HepG2 (cell line): Measurements from ENCODE around the gene CERS6. TPM values are rescaled to one million over a fixed set of nuclear protein-coding genes. Genes with fewer than 3 reads are reported as not detected.

Experiments used
- ATAC-seq: fragments of 200-7000 bp; cut with Tn5 transposase; 3 replicates; pipeline ENCODE4 v1.9.1; 2020; ENCODE audit warnings: mild to moderate bottlenecking, moderate library complexity
- BruUV-seq: library from RNA; stranded (reverse); fragments of 400-500 nt; replicated peaks from 2 replicates; lab custom pipeline; 2021; lab: Mats Ljungman, UMichigan
- CTCF ChIA-PET: fragments of 300-600 bp; formaldehyde crosslinking; extraction: SDS; loops from one replicate; lab custom pipeline; 2021; ENCODE audit warnings: low total read pairs, inconsistent platforms, low intra/inter-chr PET ratio; lab: Yijun Ruan, JAX
- POLR2A ChIA-PET: fragments of 350-600 bp; sonication (Branson Sonifier 250); formaldehyde crosslinking; loops from one replicate; lab custom pipeline; 2020; ENCODE audit warnings: antibody characterized with exemption, inconsistent platforms; lab: Yijun Ruan, JAX
- DNase-seq: peaks from one replicate; pipeline ENCODE4 v3.0.0-alpha.2; 2015; ENCODE audit warnings: low spot score
- FAIRE-seq: peaks from 3 replicates; lab custom pipeline; 2011; peaks lifted over from hg19 to GRCh38; lab: Jason Lieb, UNC
- H2AFZ ChIP-seq: one replicate; pipeline ENCODE4 v1.6.1; 2011; ENCODE audit warnings: low read length, inconsistent platforms
- H3K27ac ChIP-seq: fragments of 300-600 bp; 3 replicates; pipeline ENCODE4 v1.8.0; 2011; ENCODE audit warnings: mixed run types, mild to moderate bottlenecking, mixed read lengths, low read length, inconsistent platforms; ENCODE audit not compliant: insufficient read depth; ENCODE audit errors: extremely low read length
- H3K27me3 ChIP-seq, 2 experiments: fragments of 200-600 bp in 1 of 2; 2 replicates in 1 of 2; 3 replicates in 1 of 2; pipeline versions ENCODE4 v1.6.0 to v1.8.0; 2011; ENCODE audit warnings: low read length in 2 of 2, mild to moderate bottlenecking in 2 of 2, moderate library complexity in 2 of 2, inconsistent platforms in 1 of 2; ENCODE audit not compliant: insufficient read depth in 2 of 2, control insufficient read depth in 1 of 2
- H3K36me3 ChIP-seq, 2 experiments: fragments of 200-600 bp in 1 of 2; replicated peaks in 1 of 2; 2 replicates in 1 of 2; 3 replicates in 1 of 2; pipeline versions ENCODE4 v1.5.1 to v1.8.0; 2011; ENCODE audit warnings: low read length in 2 of 2, inconsistent platforms in 1 of 2; ENCODE audit not compliant: insufficient read depth in 2 of 2, control insufficient read depth in 1 of 2
- H3K4me1 ChIP-seq: 2 replicates; pipeline ENCODE4 v1.5.1; 2012; ENCODE audit warnings: low read length, inconsistent platforms; ENCODE audit not compliant: insufficient read depth
- H3K4me2 ChIP-seq: 2 replicates; pipeline ENCODE4 v1.6.0; 2011; ENCODE audit warnings: low read depth, low read length, inconsistent platforms
- H3K4me3 ChIP-seq, 3 experiments: fragments of 200-600 bp in 1 of 3; sonication (generic), shearing (Covaris generic) in 1 of 3; replicated peaks in 1 of 3; 2 replicates each; pipeline ENCODE4 v1.5.1; 2011 to 2016; ENCODE audit warnings: low read length in 3 of 3, inconsistent platforms in 2 of 3, low read depth in 2 of 3, mild to moderate bottlenecking in 2 of 3, control low read depth in 1 of 3, mixed read lengths in 1 of 3; ENCODE audit not compliant: insufficient read depth in 1 of 3
- H3K79me2 ChIP-seq: one replicate; pipeline ENCODE4 v1.6.1; 2011; ENCODE audit warnings: low read length, inconsistent platforms; ENCODE audit not compliant: insufficient read depth
- H3K9ac ChIP-seq: 2 replicates; pipeline ENCODE4 v1.6.0; 2011; ENCODE audit warnings: mild to moderate bottlenecking, low read depth, low read length, inconsistent platforms; ENCODE audit not compliant: insufficient read depth
- H3K9me3 ChIP-seq: 2 replicates; pipeline ENCODE4 v1.5.1; 2012; ENCODE audit warnings: mild to moderate bottlenecking, low read length
- H4K20me1 ChIP-seq: 2 replicates; pipeline ENCODE4 v1.6.0; 2011; ENCODE audit warnings: inconsistent platforms, mild to moderate bottlenecking, low read length, moderate library complexity; ENCODE audit not compliant: insufficient read depth
- CBX5 ChIP-seq: sonication (generic); formaldehyde crosslinking; IDR thresholded peaks from 2 replicates; pipeline ENCODE4 v1.4.0; 2020; ENCODE audit warnings: missing genetic modification reagents, borderline replicate concordance
- FLYWCH1 ChIP-seq: sonication (generic); formaldehyde crosslinking; IDR thresholded peaks from 2 replicates; pipeline ENCODE4 v1.8.1; 2023; ENCODE audit warnings: mild to moderate bottlenecking, missing genetic modification reagents
- PRDM10 ChIP-seq: sonication (generic); formaldehyde crosslinking; IDR thresholded peaks from 2 replicates; pipeline ENCODE4 v1.4.0; 2020; ENCODE audit warnings: low read depth, missing genetic modification reagents
- USF2 ChIP-seq, 2 experiments: sonication (generic) in 1 of 2; formaldehyde crosslinking in 1 of 2; IDR thresholded peaks; 2 replicates each; pipeline versions ENCODE4 v1.5.1 to v1.6.1; 2011 to 2020; ENCODE audit warnings: borderline replicate concordance in 1 of 2, low read depth in 1 of 2, low read length in 1 of 2, mild to moderate bottlenecking in 1 of 2, missing genetic modification reagents in 1 of 2, moderate library complexity in 1 of 2
- WGBS: methylation state at CpG from one replicate; pipeline ENCODE4 v1.1.6; 2017; ENCODE audit warnings: low lambda C conversion rate; 5-methylcytosine and 5-hydroxymethylcytosine counted together
- in situ Hi-C: cut with HindIII; loops from 2 replicates; pipeline ENCODE4 v1.10.0; 2017; ENCODE audit warnings: low pct_unique_long_range_greater_than_20kb; ENCODE audit not compliant: extremely low pct_ligation_motif_present
- intact Hi-C: fragments of 100-400 bp; cut with micrococcal nuclease; formaldehyde crosslinking; loops from one replicate; pipeline ENCODE4 v1.10.0; 2022; ENCODE audit not compliant: unreplicated experiment
- polyA plus RNA-seq, 8 experiments: library from polyadenylated mRNA; depleted of rRNA in 3 of 8; stranded (reverse) in 7 of 8; unstranded in 1 of 8; fragments of >200 nt; fragmentation: Illumina TruSeq in 4 of 8; extraction: Trizol in 4 of 8; gene quantifications; 2 replicates each; pipeline versions ENCODE4 v1.2.1 to v1.2.3, GENCODE V29; 2011 to 2016; ENCODE audit warnings: low read depth in 4 of 8, missing spikeins in 1 of 8, mixed read lengths in 1 of 8; ENCODE audit not compliant: insufficient read depth in 1 of 8
- total RNA-seq, 5 experiments: library from RNA; depleted of rRNA; stranded (reverse); fragments of >200 nt; fragmentation: Illumina TruSeq; extraction: Trizol; gene quantifications; 2 replicates each; pipeline ENCODE4 v1.2.3, GENCODE V29; 2016; ENCODE audit warnings: low read depth in 1 of 5
- TF ChIP-seq, protein P1 (sequence below): IDR thresholded peaks from 2 replicates; pipeline ENCODE4 v1.6.1; 2018; ENCODE audit warnings: missing genetic modification reagents
- TF ChIP-seq, protein P2 (sequence below): sonication (generic); formaldehyde crosslinking; IDR thresholded peaks from one replicate; pipeline ENCODE4 v1.5.1; 2020; ENCODE audit warnings: mild to moderate bottlenecking, missing genetic modification reagents; ENCODE audit errors: not compliant biosample characterization

Gene CERS6
- total and polyA plus RNA-seq, 2 of the 13 experiments (the other 11 are each of a cell fraction or from before 2014, with no cell fraction given), result 10.1 to 20.3 TPM

GRCh38 chr2:168612719-168613118 is 156.6 kb downstream of the CERS6 start (continued):
- TF ChIP-seq USF2 (IDR thresholded peaks at IDR 0.05; ENCODE audit: low read depth, low read length), result no peak
- TF ChIP-seq USF2 (CRISPR knock-in tag; IDR thresholded peaks at IDR 0.05; ENCODE audit: borderline replicate concordance), result no peak
- no peak for TF ChIP-seq CBX5

DNA sequence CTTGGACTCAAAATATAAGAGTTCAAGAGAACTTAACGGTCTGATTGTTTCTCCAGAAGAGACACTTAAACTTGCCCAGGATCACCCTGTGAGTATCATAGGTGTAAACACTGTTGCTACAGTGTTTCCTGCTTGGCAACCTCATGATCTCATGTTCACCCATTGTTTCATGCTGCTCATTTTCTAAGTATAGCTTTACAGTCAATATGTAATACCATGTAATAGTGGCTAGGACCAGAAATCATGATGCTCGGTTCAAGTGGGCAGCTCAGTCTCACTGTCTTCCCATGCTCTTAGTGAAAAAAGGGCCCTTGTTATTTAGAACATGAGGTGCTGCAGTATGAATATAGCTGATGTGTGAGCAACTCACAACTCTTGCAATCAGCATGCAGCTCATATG is 157.5 kb downstream of the CERS6 start:
- Histone ChIP-seq H4K20me1 (no peaks in the 10 kb centered on the region; the same call in 1 of the 2 replicates), H3K4me1 (peaks cover 6% of the 10 kb centered on the region), H3K27ac (no peak overlapping the region), H3K36me3 (no peaks in the 10 kb centered on the region), H2AFZ (no peak overlapping the region), H3K4me2 (no peak overlapping the region), H3K4me3 (no peak overlapping the region), H3K9me3 (no peaks in the 10 kb centered on the region), H3K9ac (no peak overlapping the region), H3K79me2 (no peaks in the 10 kb centered on the region), H3K27me3 (no peaks in the 10 kb centered on the region)
- FAIRE-seq (no peak), ATAC-seq (no peak), DNase-seq (no peak)
- ChIA-PET CTCF (no interaction called here), POLR2A (no interaction called here)
- intact Hi-C loops, result no loop called here
- in situ Hi-C loops, result no loop called here
- no TSS peak for BruUV-seq
- 98% methylated on average over 2 of the region's 2 CpGs for WGBS
- TF ChIP-seq FLYWCH1 (CRISPR knock-in tag) (no peak), PRDM10 (no peak)
- TF ChIP-seq, protein P1, sequence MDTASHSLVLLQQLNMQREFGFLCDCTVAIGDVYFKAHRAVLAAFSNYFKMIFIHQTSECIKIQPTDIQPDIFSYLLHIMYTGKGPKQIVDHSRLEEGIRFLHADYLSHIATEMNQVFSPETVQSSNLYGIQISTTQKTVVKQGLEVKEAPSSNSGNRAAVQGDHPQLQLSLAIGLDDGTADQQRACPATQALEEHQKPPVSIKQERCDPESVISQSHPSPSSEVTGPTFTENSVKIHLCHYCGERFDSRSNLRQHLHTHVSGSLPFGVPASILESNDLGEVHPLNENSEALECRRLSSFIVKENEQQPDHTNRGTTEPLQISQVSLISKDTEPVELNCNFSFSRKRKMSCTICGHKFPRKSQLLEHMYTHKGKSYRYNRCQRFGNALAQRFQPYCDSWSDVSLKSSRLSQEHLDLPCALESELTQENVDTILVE (CRISPR knock-in tag), result no peak
- TF ChIP-seq, protein P2, sequence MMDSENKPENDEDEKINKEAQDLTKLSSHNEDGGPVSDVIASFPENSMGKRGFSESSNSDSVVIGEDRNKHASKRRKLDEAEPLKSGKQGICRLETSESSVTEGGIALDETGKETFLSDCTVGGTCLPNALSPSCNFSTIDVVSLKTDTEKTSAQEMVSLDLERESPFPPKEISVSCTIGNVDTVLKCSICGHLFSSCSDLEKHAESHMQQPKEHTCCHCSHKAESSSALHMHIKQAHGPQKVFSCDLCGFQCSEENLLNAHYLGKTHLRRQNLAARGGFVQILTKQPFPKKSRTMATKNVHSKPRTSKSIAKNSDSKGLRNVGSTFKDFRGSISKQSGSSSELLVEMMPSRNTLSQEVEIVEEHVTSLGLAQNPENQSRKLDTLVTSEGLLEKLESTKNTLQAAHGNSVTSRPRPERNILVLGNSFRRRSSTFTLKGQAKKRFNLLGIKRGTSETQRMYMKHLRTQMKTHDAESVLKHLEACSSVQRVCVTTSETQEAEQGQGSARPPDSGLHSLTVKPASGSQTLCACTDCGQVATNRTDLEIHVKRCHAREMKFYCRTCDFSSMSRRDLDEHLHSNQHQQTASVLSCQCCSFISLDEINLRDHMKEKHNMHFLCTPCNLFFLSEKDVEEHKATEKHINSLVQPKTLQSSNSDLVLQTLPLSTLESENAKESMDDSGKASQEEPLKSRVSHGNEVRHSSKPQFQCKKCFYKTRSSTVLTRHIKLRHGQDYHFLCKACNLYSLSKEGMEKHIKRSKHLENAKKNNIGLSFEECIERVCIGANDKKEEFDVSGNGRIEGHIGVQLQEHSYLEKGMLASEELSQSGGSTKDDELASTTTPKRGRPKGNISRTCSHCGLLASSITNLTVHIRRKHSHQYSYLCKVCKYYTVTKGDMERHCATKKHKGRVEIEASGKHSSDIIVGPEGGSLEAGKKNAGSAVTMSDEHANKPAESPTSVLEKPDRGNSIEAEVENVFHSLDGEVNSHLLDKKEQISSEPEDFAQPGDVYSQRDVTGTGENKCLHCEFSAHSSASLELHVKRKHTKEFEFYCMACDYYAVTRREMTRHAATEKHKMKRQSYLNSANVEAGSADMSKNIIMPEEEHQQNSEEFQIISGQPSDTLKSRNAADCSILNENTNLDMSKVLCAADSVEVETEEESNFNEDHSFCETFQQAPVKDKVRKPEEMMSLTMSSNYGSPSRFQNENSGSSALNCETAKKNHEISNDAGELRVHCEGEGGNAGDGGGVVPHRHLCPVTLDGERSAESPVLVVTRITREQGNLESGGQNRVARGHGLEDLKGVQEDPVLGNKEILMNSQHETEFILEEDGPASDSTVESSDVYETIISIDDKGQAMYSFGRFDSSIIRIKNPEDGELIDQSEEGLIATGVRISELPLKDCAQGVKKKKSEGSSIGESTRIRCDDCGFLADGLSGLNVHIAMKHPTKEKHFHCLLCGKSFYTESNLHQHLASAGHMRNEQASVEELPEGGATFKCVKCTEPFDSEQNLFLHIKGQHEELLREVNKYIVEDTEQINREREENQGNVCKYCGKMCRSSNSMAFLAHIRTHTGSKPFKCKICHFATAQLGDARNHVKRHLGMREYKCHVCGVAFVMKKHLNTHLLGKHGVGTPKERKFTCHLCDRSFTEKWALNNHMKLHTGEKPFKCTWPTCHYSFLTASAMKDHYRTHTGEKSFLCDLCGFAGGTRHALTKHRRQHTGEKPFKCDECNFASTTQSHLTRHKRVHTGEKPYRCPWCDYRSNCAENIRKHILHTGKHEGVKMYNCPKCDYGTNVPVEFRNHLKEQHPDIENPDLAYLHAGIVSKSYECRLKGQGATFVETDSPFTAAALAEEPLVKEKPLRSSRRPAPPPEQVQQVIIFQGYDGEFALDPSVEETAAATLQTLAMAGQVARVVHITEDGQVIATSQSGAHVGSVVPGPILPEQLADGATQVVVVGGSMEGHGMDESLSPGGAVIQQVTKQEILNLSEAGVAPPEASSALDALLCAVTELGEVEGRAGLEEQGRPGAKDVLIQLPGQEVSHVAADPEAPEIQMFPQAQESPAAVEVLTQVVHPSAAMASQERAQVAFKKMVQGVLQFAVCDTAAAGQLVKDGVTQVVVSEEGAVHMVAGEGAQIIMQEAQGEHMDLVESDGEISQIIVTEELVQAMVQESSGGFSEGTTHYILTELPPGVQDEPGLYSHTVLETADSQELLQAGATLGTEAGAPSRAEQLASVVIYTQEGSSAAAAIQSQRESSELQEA (CRISPR knock-in tag), result no peak
